B cell (primary cell): ENCODE data around the gene PORCN. TPM values are rescaled to one million over a fixed set of nuclear protein-coding genes. Genes with fewer than 3 reads are reported as not detected.

Experiments used
- ATAC-seq: fragments of 200-7000 bp; cut with Tn5 transposase; one replicate; pipeline ENCODE4 v1.10.0; 2021; ENCODE audit warnings: low read depth, mild to moderate bottlenecking, moderate number of reproducible peaks, moderate library complexity
- CTCF ChIA-PET: fragments of 350-600 bp; sonication (Branson Sonifier 250); formaldehyde crosslinking; loops from one replicate; lab custom pipeline; 2021; ENCODE audit warnings: antibody characterized with exemption, inconsistent platforms; lab: Charles Lee
- POLR2A ChIA-PET: fragments of 350-600 bp; sonication (Branson Sonifier 250); formaldehyde crosslinking; loops from one replicate; lab custom pipeline; 2021; ENCODE audit warnings: antibody characterized with exemption; lab: Charles Lee
- DNase-seq: peaks from one replicate; pipeline ENCODE4 v3.0.0; 2013
- H2AFZ ChIP-seq: 2 replicates; pipeline ENCODE4 v1.6.1; 2012; ENCODE audit warnings: mild to moderate bottlenecking, low read depth, low read length; ENCODE audit not compliant: insufficient read depth, poor library complexity, severe bottlenecking
- H3K27ac ChIP-seq, 2 donors: 1 replicate in 1 of 2; 2 replicates in 1 of 2; pipeline ENCODE4 v1.5.1; 2012 to 2013; ENCODE audit warnings: low read length in 2 of 2, mild to moderate bottlenecking in 2 of 2, moderate library complexity in 1 of 2
- H3K27me3 ChIP-seq, 4 experiments: fragments of 200-600 bp in 1 of 4; sonication (generic) in 1 of 4; replicated peaks in 1 of 4; 1 replicate in 2 of 4; 2 replicates in 2 of 4; pipeline versions ENCODE4 v1.6.1 to v1.7.0; 2013 to 2016; ENCODE audit warnings: low read length in 3 of 4, mild to moderate bottlenecking in 2 of 4, mixed read lengths in 1 of 4, moderate library complexity in 1 of 4; ENCODE audit not compliant: insufficient read depth in 4 of 4, control insufficient read depth in 3 of 4; ENCODE audit errors: control extremely low read depth in 1 of 4
- H3K36me3 ChIP-seq, 2 experiments: replicated peaks in 1 of 2; 1 replicate in 1 of 2; 2 replicates in 1 of 2; pipeline versions ENCODE4 v1.6.1 to v1.7.1; 2013; ENCODE audit warnings: low read length in 1 of 2; ENCODE audit not compliant: insufficient read depth in 2 of 2, control insufficient read depth in 1 of 2; ENCODE audit errors: control extremely low read depth in 1 of 2, extremely low read depth in 1 of 2
- H3K4me1 ChIP-seq, 2 donors: fragments of 200-600 bp in 1 of 2; sonication (generic) in 1 of 2; 1 replicate in 1 of 2; 2 replicates in 1 of 2; pipeline versions ENCODE4 v1.5.1 to v1.6.1; 2013 to 2017; ENCODE audit warnings: low read length in 2 of 2; ENCODE audit not compliant: control insufficient read depth in 2 of 2, insufficient read depth in 2 of 2
- H3K4me2 ChIP-seq: replicated peaks from 2 replicates; pipeline ENCODE3; 2012; ENCODE audit warnings: mild to moderate bottlenecking, low read depth, low read length; ENCODE audit not compliant: poor library complexity, severe bottlenecking
- H3K4me3 ChIP-seq, 5 experiments: fragments of 200-600 bp in 1 of 5; sonication (generic) in 1 of 5; 1 replicate in 3 of 5; 2 replicates in 2 of 5; pipeline versions ENCODE4 v1.5.1 to v1.7.0; 2011 to 2016; ENCODE audit warnings: low read length in 4 of 5, mild to moderate bottlenecking in 4 of 5, low read depth in 2 of 5, control low read depth in 1 of 5, moderate library complexity in 1 of 5; ENCODE audit not compliant: insufficient read depth in 1 of 5; ENCODE audit errors: control extremely low read depth in 1 of 5, extremely low read depth in 1 of 5
- H3K79me2 ChIP-seq: fragments of 200-600 bp; sonication (generic); one replicate; pipeline ENCODE4 v1.6.0; 2016; ENCODE audit warnings: low read length; ENCODE audit not compliant: control insufficient read depth, insufficient read depth
- H3K9ac ChIP-seq: fragments of 200-600 bp; sonication (generic); 2 replicates; pipeline ENCODE4 v1.6.1; 2017; ENCODE audit warnings: mild to moderate bottlenecking, low read length, moderate library complexity
- H3K9me3 ChIP-seq, 3 donors: one replicate each; pipeline versions ENCODE4 v1.6.1 to v1.7.1; 2013; ENCODE audit warnings: low read length in 2 of 3; ENCODE audit not compliant: control insufficient read depth in 2 of 3, insufficient read depth in 1 of 3; ENCODE audit errors: control extremely low read depth in 1 of 3
- H4K20me1 ChIP-seq: 2 replicates; pipeline ENCODE4 v1.6.0; 2012; ENCODE audit warnings: mild to moderate bottlenecking, low read length; ENCODE audit not compliant: insufficient read depth, control insufficient read depth, poor library complexity, severe bottlenecking
- H3K27ac Mint-ChIP-seq: one replicate; pipeline ENCODE4 v1.8.0; 2021; ENCODE audit warnings: mixed read lengths
- H3K27me3 Mint-ChIP-seq: one replicate; pipeline ENCODE4 v1.8.0; 2021; ENCODE audit warnings: mixed read lengths
- H3K4me1 Mint-ChIP-seq: one replicate; pipeline ENCODE4 v1.8.0; 2021; ENCODE audit warnings: mixed read lengths
- H3K4me3 Mint-ChIP-seq: one replicate; pipeline ENCODE4 v1.8.0; 2021; ENCODE audit warnings: mixed read lengths
- H3K9me3 Mint-ChIP-seq: one replicate; pipeline ENCODE4 v1.8.0; 2022; ENCODE audit warnings: mixed read lengths; ENCODE audit not compliant: insufficient read depth
- EZH2 ChIP-seq: IDR thresholded peaks from 2 replicates; pipeline ENCODE4 v1.6.1; 2012; ENCODE audit warnings: borderline replicate concordance, low read depth, mild to moderate bottlenecking, moderate library complexity, low read length; ENCODE audit not compliant: insufficient read depth, poor library complexity, severe bottlenecking
- WGBS: methylation state at CpG from one replicate; pipeline ENCODE4 v1.1.5; 2013; ENCODE audit warnings: missing lambda C conversion rate; ENCODE audit not compliant: insufficient coverage; 5-methylcytosine and 5-hydroxymethylcytosine counted together
- intact Hi-C: fragments of 100-400 bp; cut with micrococcal nuclease; formaldehyde crosslinking; loops from one replicate; pipeline ENCODE4 v1.10.0; 2022
- polyA plus RNA-seq: library from polyadenylated mRNA; depleted of rRNA; stranded (reverse); fragments of >200 nt; gene quantifications from 2 replicates; pipeline ENCODE4 v1.2.3, GENCODE V29; 2012
- total RNA-seq, 2 donors: library from RNA; stranded (reverse); fragments of 120-200 nt in 1 of 2; gene quantifications; 1 replicate in 1 of 2; 2 replicates in 1 of 2; pipeline versions ENCODE4 v1.2.3 to v1.2.4, GENCODE V29; 2013 to 2022
- TF ChIP-seq, protein P1 (sequence below): fragments of 200-600 bp; IDR thresholded peaks from one replicate; pipeline ENCODE4 v1.8.0; 2022; ENCODE audit warnings: antibody characterized with exemption, mild to moderate bottlenecking

Gene PORCN
- total and polyA plus RNA-seq, 2 donors (not counting 1 experiment from before 2014, with no cell fraction given) = 12.8 to 18.5 TPM

DNA sequence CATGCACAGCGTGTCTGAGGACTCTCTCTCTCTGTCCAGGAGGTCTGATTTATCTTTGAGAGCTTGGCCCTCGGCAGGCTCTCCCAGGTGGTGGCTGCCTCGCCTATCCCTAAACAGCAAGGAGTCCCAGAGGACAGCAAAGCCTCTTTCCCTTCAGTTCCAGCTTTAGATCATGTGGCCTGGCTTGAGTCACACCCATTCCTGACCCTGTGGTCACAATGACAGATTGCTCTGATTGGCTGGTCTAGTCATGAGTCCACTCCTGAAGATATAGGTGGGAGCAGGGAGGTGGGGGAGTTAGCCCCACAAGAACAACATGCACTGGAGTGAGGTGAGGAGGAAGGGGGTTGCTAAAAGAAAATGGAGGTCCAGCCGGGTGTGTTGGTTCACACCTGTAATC, 12.1 kb upstream of the PORCN start:
- H3K4me2 ChIP-seq = no peak overlapping the region
- no peak overlapping the region for H3K4me3 Mint-ChIP-seq
- H3K36me3 ChIP-seq = no peaks in the 10 kb centered on the region
- no peak overlapping the region for H3K4me3 ChIP-seq
- DNase-seq (no peak), ATAC-seq (no peak)
- H3K9me3 ChIP-seq = no peaks in the 10 kb centered on the region
- H3K79me2 ChIP-seq = no peaks in the 10 kb centered on the region
- intact Hi-C loops = no loop called here
- WGBS = 100% methylated on average over 1 of the region's 4 CpGs
- TF ChIP-seq, protein P1, sequence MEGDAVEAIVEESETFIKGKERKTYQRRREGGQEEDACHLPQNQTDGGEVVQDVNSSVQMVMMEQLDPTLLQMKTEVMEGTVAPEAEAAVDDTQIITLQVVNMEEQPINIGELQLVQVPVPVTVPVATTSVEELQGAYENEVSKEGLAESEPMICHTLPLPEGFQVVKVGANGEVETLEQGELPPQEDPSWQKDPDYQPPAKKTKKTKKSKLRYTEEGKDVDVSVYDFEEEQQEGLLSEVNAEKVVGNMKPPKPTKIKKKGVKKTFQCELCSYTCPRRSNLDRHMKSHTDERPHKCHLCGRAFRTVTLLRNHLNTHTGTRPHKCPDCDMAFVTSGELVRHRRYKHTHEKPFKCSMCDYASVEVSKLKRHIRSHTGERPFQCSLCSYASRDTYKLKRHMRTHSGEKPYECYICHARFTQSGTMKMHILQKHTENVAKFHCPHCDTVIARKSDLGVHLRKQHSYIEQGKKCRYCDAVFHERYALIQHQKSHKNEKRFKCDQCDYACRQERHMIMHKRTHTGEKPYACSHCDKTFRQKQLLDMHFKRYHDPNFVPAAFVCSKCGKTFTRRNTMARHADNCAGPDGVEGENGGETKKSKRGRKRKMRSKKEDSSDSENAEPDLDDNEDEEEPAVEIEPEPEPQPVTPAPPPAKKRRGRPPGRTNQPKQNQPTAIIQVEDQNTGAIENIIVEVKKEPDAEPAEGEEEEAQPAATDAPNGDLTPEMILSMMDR = no peak
- TF ChIP-seq EZH2 = no peak
- H3K27me3 Mint-ChIP-seq = peaks cover 4% of the 10 kb centered on the region
- H3K9me3 Mint-ChIP-seq = no peaks in the 10 kb centered on the region
- H3K27ac Mint-ChIP-seq = no peak overlapping the region
- H3K27ac ChIP-seq = no peak overlapping the region
- no peaks in the 10 kb centered on the region for H3K4me1 Mint-ChIP-seq
- H3K9ac ChIP-seq = no peak overlapping the region
- H4K20me1 ChIP-seq = no peaks in the 10 kb centered on the region
- H3K4me1 ChIP-seq = no peaks in the 10 kb centered on the region
- ChIA-PET POLR2A (no interaction called here), CTCF (no interaction called here)
- peaks cover 0 to 2% (median 0%) of the 10 kb centered on the region in 4 experiments for H3K27me3 ChIP-seq
- H2AFZ ChIP-seq = no peak overlapping the region

DNA sequence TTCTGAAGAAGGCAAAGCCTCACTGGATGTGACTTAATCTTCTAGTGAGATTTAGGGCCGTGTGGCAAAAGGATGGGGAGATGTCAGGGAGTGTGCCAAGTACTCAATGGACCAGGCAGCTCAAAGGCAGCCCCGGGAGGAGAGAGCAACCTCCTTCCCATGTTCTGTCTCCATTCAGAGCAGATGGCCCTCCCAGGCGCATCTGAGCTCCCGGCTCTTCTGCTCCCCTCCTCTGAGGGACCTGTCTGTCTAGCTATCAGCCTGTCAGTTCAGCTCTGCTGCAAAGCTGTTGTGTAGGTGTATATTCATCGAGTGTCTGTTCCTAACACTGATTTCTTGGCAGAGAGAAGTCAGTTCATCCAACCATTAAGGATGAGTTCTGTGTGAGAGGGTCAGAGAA, 10.9 kb upstream of the PORCN start:
- intact Hi-C loops = no loop called here
- no peak overlapping the region for H3K27ac Mint-ChIP-seq
- no peaks in the 10 kb centered on the region for H3K4me1 Mint-ChIP-seq
- ATAC-seq = no peak
- no peak overlapping the region for H3K4me3 Mint-ChIP-seq
- Histone ChIP-seq H4K20me1 (no peaks in the 10 kb centered on the region), H3K4me1 (no peaks in the 10 kb centered on the region), H3K79me2 (no peaks in the 10 kb centered on the region), H3K27ac (no peak overlapping the region), H3K9ac (no peak overlapping the region), H3K36me3 (no peaks in the 10 kb centered on the region), H3K27me3 (peaks cover 0 to 2% (median 0%) of the 10 kb centered on the region in 4 experiments), H3K4me2 (no peak overlapping the region), H2AFZ (no peak overlapping the region), H3K9me3 (no peaks in the 10 kb centered on the region), H3K4me3 (no peak overlapping the region)
- H3K9me3 Mint-ChIP-seq = no peaks in the 10 kb centered on the region
- WGBS = 100% methylated on average over 1 of the region's 5 CpGs
- no peak for DNase-seq
- peaks cover 4% of the 10 kb centered on the region for H3K27me3 Mint-ChIP-seq
- ChIA-PET POLR2A (no interaction called here), CTCF (interaction anchor here (0.7 kb wide), 1 partner anchor 219 kb away, joined by 3 read pairs; no protein-coding TSS in a partner anchor)
- TF ChIP-seq, protein P1 = no peak
- no peak for TF ChIP-seq EZH2
